ENCODE measurements around the gene DNAJC2. TPM values are rescaled to one million over a fixed set of nuclear protein-coding genes. Genes with fewer than 3 reads are reported as not detected.

The DNAJC2 gene
- total and polyA plus RNA-seq, 2 donors from 2014 or later = 14.4 to 20.9 TPM

DNA sequence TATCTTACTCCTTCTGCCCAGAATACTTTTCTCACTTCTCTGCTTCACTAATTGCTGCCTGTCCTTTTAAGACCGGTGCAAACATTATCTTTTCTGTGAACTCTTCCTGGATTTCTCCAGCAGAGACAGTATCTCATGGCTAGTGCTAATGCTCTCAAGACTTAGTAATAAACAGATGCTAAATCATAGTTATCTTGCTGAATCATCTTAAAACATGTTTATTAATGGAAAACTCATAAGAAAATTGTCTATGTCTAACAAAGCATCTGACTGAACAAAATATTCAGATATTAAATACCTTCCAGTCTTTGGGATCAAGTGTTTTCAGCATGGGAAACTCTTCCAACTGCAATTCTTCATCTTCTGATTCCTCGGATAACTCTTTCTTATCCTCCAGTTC lies 3.1 kb downstream of the DNAJC2 start:
- Histone ChIP-seq H3K27ac (ENCODE audit: low read depth in 2 of 2, low read length in 2 of 2) (no peak overlapping the region), H3K27me3 (ENCODE audit: control insufficient read depth, insufficient read depth, low read length) (no peaks in the 10 kb centered on the region), H3K4me3 (ENCODE audit: low read length in 3 of 3) (no peak overlapping the region), H3K36me3 (ENCODE audit: control insufficient read depth in 2 of 3, insufficient read depth in 3 of 3, low read length in 3 of 3) (peaks cover 2 to 20% (median 17%) of the 10 kb centered on the region in 3 donors), H3K9ac (ENCODE audit: low read length in 3 of 3) (no peak overlapping the region), H3K9me3 (ENCODE audit: control insufficient read depth in 2 of 3, insufficient read depth in 1 of 3, low read length in 3 of 3) (no peaks in the 10 kb centered on the region), H3K4me1 (ENCODE audit: control insufficient read depth in 2 of 3, insufficient read depth in 2 of 3, low read depth in 1 of 3, low read length in 3 of 3) (peaks cover 3 to 5% (median 4%) of the 10 kb centered on the region in 3 donors)
- intact Hi-C loops (cut with DNase I) = no loop called here
- FAIRE-seq (no peak), DNase-seq (no peak)
- TF ChIP-seq, protein P1, sequence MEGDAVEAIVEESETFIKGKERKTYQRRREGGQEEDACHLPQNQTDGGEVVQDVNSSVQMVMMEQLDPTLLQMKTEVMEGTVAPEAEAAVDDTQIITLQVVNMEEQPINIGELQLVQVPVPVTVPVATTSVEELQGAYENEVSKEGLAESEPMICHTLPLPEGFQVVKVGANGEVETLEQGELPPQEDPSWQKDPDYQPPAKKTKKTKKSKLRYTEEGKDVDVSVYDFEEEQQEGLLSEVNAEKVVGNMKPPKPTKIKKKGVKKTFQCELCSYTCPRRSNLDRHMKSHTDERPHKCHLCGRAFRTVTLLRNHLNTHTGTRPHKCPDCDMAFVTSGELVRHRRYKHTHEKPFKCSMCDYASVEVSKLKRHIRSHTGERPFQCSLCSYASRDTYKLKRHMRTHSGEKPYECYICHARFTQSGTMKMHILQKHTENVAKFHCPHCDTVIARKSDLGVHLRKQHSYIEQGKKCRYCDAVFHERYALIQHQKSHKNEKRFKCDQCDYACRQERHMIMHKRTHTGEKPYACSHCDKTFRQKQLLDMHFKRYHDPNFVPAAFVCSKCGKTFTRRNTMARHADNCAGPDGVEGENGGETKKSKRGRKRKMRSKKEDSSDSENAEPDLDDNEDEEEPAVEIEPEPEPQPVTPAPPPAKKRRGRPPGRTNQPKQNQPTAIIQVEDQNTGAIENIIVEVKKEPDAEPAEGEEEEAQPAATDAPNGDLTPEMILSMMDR (IDR thresholded peaks at IDR 0.05; ENCODE audit: borderline replicate concordance, extremely low read depth, insufficient read depth) = no peak

DNA sequence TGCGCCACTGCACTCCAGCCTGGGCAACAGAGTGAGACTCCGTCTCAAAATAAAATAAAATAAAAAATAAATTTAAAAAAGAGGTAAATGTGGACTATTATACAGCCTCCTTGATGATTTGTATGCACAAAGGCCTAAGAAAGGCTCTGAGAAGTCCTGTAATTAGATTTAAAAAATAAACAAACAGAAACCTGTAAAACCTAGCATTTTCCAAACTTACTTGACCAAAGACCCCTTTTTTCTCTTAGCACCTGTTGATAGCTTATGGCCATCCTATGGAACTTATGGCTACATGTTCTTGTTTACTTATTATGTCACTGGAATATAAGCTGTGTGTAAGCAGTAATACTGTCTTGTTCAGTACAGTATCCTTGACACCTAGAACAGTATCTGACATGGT lies 5.7 kb downstream of the DNAJC2 start:
- no peak overlapping the region for H3K4me3 ChIP-seq (ENCODE audit: low read length in 3 of 3)
- peaks cover 2 to 20% (median 17%) of the 10 kb centered on the region in 3 donors for H3K36me3 ChIP-seq (ENCODE audit: control insufficient read depth in 2 of 3, insufficient read depth in 3 of 3, low read length in 3 of 3)
- no peaks in the 10 kb centered on the region for H3K9me3 ChIP-seq (ENCODE audit: control insufficient read depth in 2 of 3, insufficient read depth in 1 of 3, low read length in 3 of 3)
- H3K9ac ChIP-seq (ENCODE audit: low read length in 3 of 3) = no peak overlapping the region
- H3K27me3 ChIP-seq (ENCODE audit: control insufficient read depth, insufficient read depth, low read length) = no peaks in the 10 kb centered on the region
- H3K4me1 ChIP-seq (ENCODE audit: control insufficient read depth in 2 of 3, insufficient read depth in 2 of 3, low read depth in 1 of 3, low read length in 3 of 3) = peaks cover 3 to 5% (median 4%) of the 10 kb centered on the region in 3 donors
- no peak overlapping the region for H3K27ac ChIP-seq (ENCODE audit: low read depth in 2 of 2, low read length in 2 of 2)
- DNase-seq = no peak
- no peak for FAIRE-seq
- intact Hi-C loops (cut with DNase I) = no loop called here
- TF ChIP-seq, protein P1 (IDR thresholded peaks at IDR 0.05; ENCODE audit: borderline replicate concordance, extremely low read depth, insufficient read depth) = no peak

DNA sequence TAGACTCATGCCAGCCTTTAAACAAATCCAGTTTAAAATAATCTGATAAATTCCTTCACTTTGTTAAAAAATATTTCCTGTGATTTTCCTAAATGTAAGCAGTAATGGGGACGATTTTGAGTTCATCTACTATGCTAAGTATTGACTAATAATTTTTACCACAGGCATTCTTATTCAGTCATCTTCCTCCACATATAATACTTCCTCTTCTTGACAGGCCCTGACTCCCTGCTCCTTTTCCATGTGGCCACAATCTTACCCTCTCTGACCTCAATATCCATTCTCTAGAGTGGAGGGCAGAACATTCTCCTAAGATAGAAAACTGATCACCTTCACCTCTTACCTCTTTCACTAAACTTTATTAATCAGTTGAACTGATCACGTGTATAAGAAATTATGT lies 7.8 kb downstream of the DNAJC2 start:
- DNase-seq (no peak), FAIRE-seq (no peak)
- Histone ChIP-seq H3K27me3 (ENCODE audit: control insufficient read depth, insufficient read depth, low read length) (no peaks in the 10 kb centered on the region), H3K27ac (ENCODE audit: low read depth in 2 of 2, low read length in 2 of 2) (no peak overlapping the region), H3K36me3 (ENCODE audit: control insufficient read depth in 2 of 3, insufficient read depth in 3 of 3, low read length in 3 of 3) (peaks cover 5 to 20% (median 17%) of the 10 kb centered on the region in 3 donors), H3K4me3 (ENCODE audit: low read length in 3 of 3) (no peak overlapping the region), H3K9ac (ENCODE audit: low read length in 3 of 3) (no peak overlapping the region), H3K9me3 (ENCODE audit: control insufficient read depth in 2 of 3, insufficient read depth in 1 of 3, low read length in 3 of 3) (no peaks in the 10 kb centered on the region), H3K4me1 (ENCODE audit: control insufficient read depth in 2 of 3, insufficient read depth in 2 of 3, low read depth in 1 of 3, low read length in 3 of 3) (no peaks in the 10 kb centered on the region)
- TF ChIP-seq, protein P1 (IDR thresholded peaks at IDR 0.05; ENCODE audit: borderline replicate concordance, extremely low read depth, insufficient read depth) = no peak
- intact Hi-C loops (cut with DNase I) = no loop called here

DNA sequence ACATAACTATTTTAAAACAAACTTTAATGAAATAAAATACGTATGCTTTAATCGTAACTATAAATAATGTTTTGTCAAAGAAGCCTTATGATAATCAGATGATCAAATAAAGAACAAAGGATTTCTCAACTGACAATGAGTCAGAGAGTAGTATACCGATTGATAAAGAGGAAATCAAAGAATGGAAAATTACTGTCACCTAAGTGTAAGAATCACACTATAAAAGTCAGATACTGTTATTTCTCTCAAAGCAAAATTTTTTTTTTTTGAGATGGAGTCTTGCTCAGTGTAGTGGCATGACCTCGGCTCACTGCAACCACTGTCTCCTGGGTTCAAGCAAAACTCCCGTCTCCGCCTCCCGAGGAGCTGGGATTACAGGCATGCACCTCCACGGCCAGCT lies 18.8 kb downstream of the DNAJC2 start:
- no peaks in the 10 kb centered on the region for H3K4me1 ChIP-seq (ENCODE audit: control insufficient read depth in 2 of 3, insufficient read depth in 2 of 3, low read depth in 1 of 3, low read length in 3 of 3)
- no peak overlapping the region for H3K27ac ChIP-seq (ENCODE audit: low read depth in 2 of 2, low read length in 2 of 2)
- intact Hi-C loops (cut with DNase I) = no loop called here
- DNase-seq (no peak), FAIRE-seq (no peak)
- TF ChIP-seq, protein P1 (IDR thresholded peaks at IDR 0.05; ENCODE audit: borderline replicate concordance, extremely low read depth, insufficient read depth) = no peak
- no peak overlapping the region for H3K9ac ChIP-seq (ENCODE audit: low read length in 3 of 3)
- peaks cover 0 to 19% (median 10%) of the 10 kb centered on the region in 3 donors for H3K36me3 ChIP-seq (ENCODE audit: control insufficient read depth in 2 of 3, insufficient read depth in 3 of 3, low read length in 3 of 3)
- H3K4me3 ChIP-seq (ENCODE audit: low read length in 3 of 3) = no peak overlapping the region
- H3K9me3 ChIP-seq (ENCODE audit: control insufficient read depth in 2 of 3, insufficient read depth in 1 of 3, low read length in 3 of 3) = no peaks in the 10 kb centered on the region
- no peaks in the 10 kb centered on the region for H3K27me3 ChIP-seq (ENCODE audit: control insufficient read depth, insufficient read depth, low read length)
